ENCODE results near the gene MCF2L.
"Not testable (repeated sequence)": the region's sequence is repeated elsewhere in the genome, so short reads cannot be mapped to it uniquely, and the experiment has no call there.

Gene MCF2L

DNA sequence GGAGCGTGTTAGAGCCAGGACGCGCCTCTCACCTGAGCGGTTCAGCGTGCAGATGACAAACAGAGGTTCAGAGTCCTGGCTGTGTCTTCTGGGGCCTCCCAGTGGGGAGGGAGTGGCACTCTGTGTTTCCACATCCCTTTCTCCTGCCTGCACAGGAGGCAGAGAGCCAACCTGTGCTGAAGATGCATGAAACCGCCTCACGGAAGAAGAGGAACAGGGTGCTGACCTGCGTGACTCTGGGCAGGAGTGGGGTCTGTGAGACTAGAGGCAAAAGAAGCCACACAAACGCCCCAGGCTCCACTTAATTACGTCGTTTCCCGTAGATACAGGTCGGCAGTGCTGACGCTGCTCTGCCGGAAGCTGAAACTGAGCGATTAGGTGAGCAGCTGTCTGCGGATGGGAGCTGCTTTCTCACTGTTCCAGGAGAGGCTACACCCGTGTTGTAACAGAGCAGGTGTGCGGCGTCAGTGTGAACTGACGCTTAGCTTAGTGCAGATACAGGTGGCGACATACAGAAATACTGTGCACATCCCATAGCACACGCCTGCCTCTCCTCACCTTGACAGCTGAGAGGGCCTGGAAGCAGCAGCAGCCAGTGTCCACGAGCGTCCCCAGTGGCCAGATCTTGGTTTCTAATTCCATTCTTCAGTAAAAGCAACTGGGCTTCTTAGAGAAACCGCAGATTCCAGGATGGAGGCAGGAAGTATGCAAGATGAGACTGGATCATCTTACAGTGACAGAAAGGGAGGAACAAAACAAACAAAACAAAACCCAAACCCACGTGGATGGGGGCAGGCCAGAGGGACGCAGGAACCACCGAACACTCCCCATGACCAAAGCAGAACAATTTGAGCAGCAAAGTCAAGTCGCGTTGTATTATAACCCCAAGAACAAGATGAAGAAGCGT lies 37.7 kb upstream of the MCF2L start:
- Histone ChIP-seq H3K9me3 (ENCODE audit: control insufficient read depth in 5 of 5, low read length in 5 of 5) (peaks cover 0 to 4% (median 0%) of the 10 kb centered on the region in 5 donors), H3K9ac (ENCODE audit: low read length in 5 of 5) (no peak overlapping the region), H3K27ac (ENCODE audit: low read depth, low read length) (no peak overlapping the region), H3K27me3 (ENCODE audit: control insufficient read depth in 5 of 5, insufficient read depth in 4 of 5, low read length in 5 of 5) (peaks cover 4 to 41% (median 18%) of the 10 kb centered on the region in 5 donors), H3K4me1 (ENCODE audit: control insufficient read depth in 5 of 5, insufficient read depth in 5 of 5, low read length in 5 of 5) (peaks cover 3 to 24% (median 22%) of the 10 kb centered on the region in 5 donors), H3K36me3 (ENCODE audit: control insufficient read depth in 5 of 5, insufficient read depth in 5 of 5, low read length in 5 of 5) (no peaks in the 10 kb centered on the region), H3K4me3 (ENCODE audit: low read depth in 1 of 5, low read length in 5 of 5) (no peak overlapping the region)

DNA sequence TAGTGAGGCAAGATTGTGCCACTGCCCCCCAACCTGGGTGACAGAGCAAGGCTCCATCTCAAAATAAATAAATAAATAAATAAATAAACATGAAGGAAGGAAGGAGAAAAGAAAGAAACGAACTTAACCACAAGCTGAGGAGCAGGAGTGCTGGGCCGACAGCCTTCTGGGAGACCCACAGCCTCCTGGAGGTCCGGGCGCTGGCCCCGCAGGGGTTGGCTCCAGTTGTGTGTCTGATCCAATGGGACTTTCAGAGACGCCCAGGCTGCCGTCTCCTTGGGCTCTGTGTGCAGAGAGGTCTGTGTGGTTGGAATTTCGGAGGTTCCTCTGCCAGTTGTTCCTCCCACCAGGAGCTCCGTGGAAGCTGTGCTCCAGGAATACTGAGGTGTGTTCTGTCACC lies 36.0 kb upstream of the MCF2L start:
- no peak overlapping the region for H3K9ac ChIP-seq (ENCODE audit: low read length in 5 of 5)
- H3K36me3 ChIP-seq (ENCODE audit: control insufficient read depth in 5 of 5, insufficient read depth in 5 of 5, low read length in 5 of 5), result no peaks in the 10 kb centered on the region
- H3K9me3 ChIP-seq (ENCODE audit: control insufficient read depth in 5 of 5, low read length in 5 of 5), result no peaks in the 10 kb centered on the region
- peaks cover 4 to 41% (median 21%) of the 10 kb centered on the region in 5 donors for H3K27me3 ChIP-seq (ENCODE audit: control insufficient read depth in 5 of 5, insufficient read depth in 4 of 5, low read length in 5 of 5)
- H3K4me1 ChIP-seq (ENCODE audit: control insufficient read depth in 5 of 5, insufficient read depth in 5 of 5, low read length in 5 of 5), result peaks cover 3 to 24% (median 13%) of the 10 kb centered on the region in 5 donors
- H3K4me3 ChIP-seq (ENCODE audit: low read depth in 1 of 5, low read length in 5 of 5), result no peak overlapping the region
- H3K27ac ChIP-seq (ENCODE audit: low read depth, low read length), result no peak overlapping the region

DNA sequence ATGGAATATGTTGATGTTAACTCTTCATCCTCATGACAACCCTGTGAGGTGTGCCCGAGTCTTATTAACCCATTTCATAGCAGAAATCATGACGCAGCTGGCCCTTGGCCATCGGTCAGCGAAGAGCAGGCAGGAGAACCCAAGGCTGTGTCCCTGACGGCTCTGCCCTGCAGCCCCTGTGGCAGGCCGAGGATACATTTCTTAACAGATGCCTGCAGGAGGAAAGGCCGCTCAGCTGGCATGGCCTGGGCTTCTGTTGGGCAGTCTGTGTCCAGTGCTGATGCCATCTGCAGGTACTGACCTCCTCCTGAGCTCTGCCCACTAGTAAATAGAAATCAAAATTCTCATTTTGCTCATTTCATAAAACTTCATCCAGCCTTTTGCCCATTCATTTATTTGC lies 35.4 kb upstream of the MCF2L start:
- Histone ChIP-seq H3K27me3 (ENCODE audit: control insufficient read depth in 5 of 5, insufficient read depth in 4 of 5, low read length in 5 of 5) (peaks cover 4 to 37% (median 18%) of the 10 kb centered on the region in 5 donors), H3K36me3 (ENCODE audit: control insufficient read depth in 5 of 5, insufficient read depth in 5 of 5, low read length in 5 of 5) (no peaks in the 10 kb centered on the region), H3K9me3 (ENCODE audit: control insufficient read depth in 5 of 5, low read length in 5 of 5) (no peaks in the 10 kb centered on the region), H3K4me1 (ENCODE audit: control insufficient read depth in 5 of 5, insufficient read depth in 5 of 5, low read length in 5 of 5) (peaks cover 3 to 20% (median 12%) of the 10 kb centered on the region in 5 donors), H3K9ac (ENCODE audit: low read length in 5 of 5) (no peak overlapping the region), H3K4me3 (ENCODE audit: low read depth in 1 of 5, low read length in 5 of 5) (no peak overlapping the region), H3K27ac (ENCODE audit: low read depth, low read length) (no peak overlapping the region)

- H3K4me3 ChIP-seq (ENCODE audit: low read depth in 1 of 5, low read length in 5 of 5), result no peak overlapping the region
- H3K4me1 ChIP-seq (ENCODE audit: control insufficient read depth in 5 of 5, insufficient read depth in 5 of 5, low read length in 5 of 5), result peaks cover 3 to 16% (median 8%) of the 10 kb centered on the region in 5 donors
- no peaks in the 10 kb centered on the region for H3K9me3 ChIP-seq (ENCODE audit: control insufficient read depth in 5 of 5, low read length in 5 of 5)
- no peak overlapping the region for H3K27ac ChIP-seq (ENCODE audit: low read depth, low read length)
- peaks cover 4 to 33% (median 17%) of the 10 kb centered on the region in 5 donors for H3K27me3 ChIP-seq (ENCODE audit: control insufficient read depth in 5 of 5, insufficient read depth in 4 of 5, low read length in 5 of 5)
- no peak overlapping the region for H3K9ac ChIP-seq (ENCODE audit: low read length in 5 of 5)
- H3K36me3 ChIP-seq (ENCODE audit: control insufficient read depth in 5 of 5, insufficient read depth in 5 of 5, low read length in 5 of 5), result no peaks in the 10 kb centered on the region
Observed at GRCh38 chr13:112934078-112934477, 34.9 kb upstream of the MCF2L start.

- Histone ChIP-seq H3K27me3 (ENCODE audit: control insufficient read depth in 5 of 5, insufficient read depth in 4 of 5, low read length in 5 of 5) (peaks cover 3 to 17% (median 11%) of the 10 kb centered on the region in 5 donors), H3K4me1 (ENCODE audit: control insufficient read depth in 5 of 5, insufficient read depth in 5 of 5, low read length in 5 of 5) (peaks cover 3 to 11% (median 9%) of the 10 kb centered on the region in 5 donors), H3K9me3 (ENCODE audit: control insufficient read depth in 5 of 5, low read length in 5 of 5) (no peaks in the 10 kb centered on the region), H3K27ac (ENCODE audit: low read depth, low read length) (no peak overlapping the region), H3K9ac (ENCODE audit: low read length in 5 of 5) (no peak overlapping the region), H3K4me3 (ENCODE audit: low read depth in 1 of 5, low read length in 5 of 5) (no peak overlapping the region), H3K36me3 (ENCODE audit: control insufficient read depth in 5 of 5, insufficient read depth in 5 of 5, low read length in 5 of 5) (no peaks in the 10 kb centered on the region)
Observed at GRCh38 chr13:112938680-112939079, 30.3 kb upstream of the MCF2L start.

DNA sequence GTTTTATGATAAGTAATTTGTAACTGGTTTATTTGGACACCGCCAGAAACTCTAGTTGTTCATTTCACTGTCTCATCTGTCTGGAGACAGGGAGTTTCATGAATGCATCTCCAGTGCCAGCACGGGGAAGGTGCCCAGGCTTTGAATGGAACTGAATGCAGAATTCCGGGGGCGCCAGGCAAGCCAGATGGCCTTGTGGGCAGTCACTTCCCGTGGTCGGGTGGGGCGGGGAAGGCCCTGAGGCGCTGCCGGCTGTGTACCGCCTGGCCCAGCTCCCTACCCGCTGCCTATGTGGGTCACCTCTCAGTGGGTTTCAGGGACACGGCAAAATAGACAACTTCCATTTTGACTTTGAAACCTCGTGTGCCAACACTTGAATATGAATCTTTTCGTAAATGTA lies 28.8 kb upstream of the MCF2L start:
- H3K27ac ChIP-seq (ENCODE audit: low read depth, low read length), result no peak overlapping the region

DNA sequence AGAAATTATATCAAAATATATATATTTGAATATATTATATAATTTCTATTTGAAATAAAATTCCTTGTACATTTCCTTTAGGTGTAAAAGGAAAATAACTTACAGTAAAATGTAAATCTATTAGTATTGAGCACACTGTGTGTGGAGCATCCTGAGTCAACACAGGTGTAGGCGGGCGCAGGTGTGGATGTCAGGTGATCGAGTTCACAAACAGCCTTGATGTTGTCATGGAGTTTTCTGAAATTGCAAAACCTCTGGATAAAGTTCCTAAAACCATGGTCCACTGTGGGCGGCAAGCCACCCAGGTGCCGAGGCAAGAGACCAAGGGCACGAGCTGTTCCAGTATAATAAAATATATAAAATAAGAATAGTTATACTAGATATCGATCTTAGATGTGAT lies 27.7 kb upstream of the MCF2L start:
- Histone ChIP-seq H3K4me1 (ENCODE audit: control insufficient read depth in 5 of 5, insufficient read depth in 5 of 5, low read length in 5 of 5) (peaks cover 3 to 16% (median 13%) of the 10 kb centered on the region in 5 donors), H3K27me3 (ENCODE audit: control insufficient read depth in 5 of 5, insufficient read depth in 4 of 5, low read length in 5 of 5) (peaks cover 0 to 13% (median 6%) of the 10 kb centered on the region in 5 donors), H3K9ac (ENCODE audit: low read length in 5 of 5) (no peak overlapping the region), H3K9me3 (ENCODE audit: control insufficient read depth in 5 of 5, low read length in 5 of 5) (no peaks in the 10 kb centered on the region), H3K27ac (ENCODE audit: low read depth, low read length) (no peak overlapping the region), H3K4me3 (ENCODE audit: low read depth in 1 of 5, low read length in 5 of 5) (no peak overlapping the region), H3K36me3 (ENCODE audit: control insufficient read depth in 5 of 5, insufficient read depth in 5 of 5, low read length in 5 of 5) (no peaks in the 10 kb centered on the region)

More for the DNA sequence above, 28.8 kb upstream of the MCF2L start:
- H3K4me3 ChIP-seq (ENCODE audit: low read depth in 1 of 5, low read length in 5 of 5), result no peak overlapping the region
- H3K4me1 ChIP-seq (ENCODE audit: control insufficient read depth in 5 of 5, insufficient read depth in 5 of 5, low read length in 5 of 5), result peaks cover 3 to 16% (median 13%) of the 10 kb centered on the region in 5 donors
- peaks cover 0 to 17% (median 5%) of the 10 kb centered on the region in 5 donors for H3K27me3 ChIP-seq (ENCODE audit: control insufficient read depth in 5 of 5, insufficient read depth in 4 of 5, low read length in 5 of 5)
- no peaks in the 10 kb centered on the region for H3K9me3 ChIP-seq (ENCODE audit: control insufficient read depth in 5 of 5, low read length in 5 of 5)
- no peak overlapping the region for H3K9ac ChIP-seq (ENCODE audit: low read length in 5 of 5)
- no peaks in the 10 kb centered on the region for H3K36me3 ChIP-seq (ENCODE audit: control insufficient read depth in 5 of 5, insufficient read depth in 5 of 5, low read length in 5 of 5)

DNA sequence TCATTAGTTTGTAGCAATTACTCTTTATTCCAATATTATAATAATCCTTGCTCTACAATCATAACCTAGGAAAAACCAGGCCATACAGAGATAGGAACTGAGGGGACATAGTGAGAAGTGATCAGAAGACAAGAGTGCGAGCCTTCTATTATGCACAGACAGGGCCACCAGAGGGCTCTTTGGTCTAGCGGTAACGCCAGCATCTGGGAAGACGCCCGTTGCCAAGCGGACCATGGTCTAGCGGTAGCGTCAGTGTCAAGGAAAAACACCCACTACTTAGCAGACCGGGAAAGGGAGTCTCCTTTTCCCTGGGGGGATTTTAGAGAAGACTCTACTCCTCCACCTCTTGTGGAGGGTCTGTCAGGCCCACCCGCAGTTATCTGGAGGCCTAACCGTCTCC lies 27.2 kb upstream of the MCF2L start:
- not testable (repeated sequence) for H3K9ac ChIP-seq (ENCODE audit: low read length in 5 of 5); H3K27ac ChIP-seq (ENCODE audit: low read depth, low read length); H3K9me3 ChIP-seq (ENCODE audit: control insufficient read depth in 5 of 5, low read length in 5 of 5); H3K4me3 ChIP-seq (ENCODE audit: low read depth in 1 of 5, low read length in 5 of 5); H3K36me3 ChIP-seq (ENCODE audit: control insufficient read depth in 5 of 5, insufficient read depth in 5 of 5, low read length in 5 of 5)
- Histone ChIP-seq H3K27me3 (ENCODE audit: control insufficient read depth in 5 of 5, insufficient read depth in 4 of 5, low read length in 5 of 5) (peaks cover 0 to 13% (median 6%) of the 10 kb centered on the region in 5 donors), H3K4me1 (ENCODE audit: control insufficient read depth in 5 of 5, insufficient read depth in 5 of 5, low read length in 5 of 5) (peaks cover 3 to 16% (median 13%) of the 10 kb centered on the region in 5 donors)

DNA sequence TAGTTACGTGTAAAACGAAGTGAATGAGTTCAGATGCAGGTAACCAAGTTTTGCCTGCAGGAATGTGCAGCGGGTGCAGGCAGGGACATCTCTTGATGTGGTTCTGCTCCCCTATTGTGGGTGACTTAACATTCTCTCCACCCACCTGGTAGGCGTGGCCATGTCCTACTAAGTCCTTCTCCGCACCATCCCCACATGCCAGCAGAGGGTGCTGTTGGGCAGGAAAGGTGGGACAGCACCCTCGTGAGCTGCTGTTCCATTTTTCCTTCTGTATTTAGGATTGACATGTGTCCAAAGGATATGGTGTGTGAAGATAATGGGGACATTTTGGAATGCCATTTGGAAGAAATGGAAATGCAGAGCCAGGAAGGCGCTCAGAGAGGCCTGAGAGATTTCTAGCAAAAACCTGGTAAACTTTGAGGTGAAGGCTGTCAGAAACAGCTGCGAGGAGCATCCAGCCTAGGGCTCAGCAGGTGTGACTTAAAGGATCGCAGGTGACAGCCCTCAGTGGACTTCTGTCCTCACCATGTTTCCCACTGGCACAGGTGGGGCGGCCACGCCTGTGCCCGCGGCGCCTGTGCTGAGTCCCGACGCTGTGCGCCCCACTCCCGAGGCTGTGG lies 26.2 kb upstream of the MCF2L start:
- peak overlapping the region; percentile 16 for H3K27ac ChIP-seq (ENCODE audit: low read depth, low read length)
- H3K36me3 ChIP-seq (ENCODE audit: control insufficient read depth in 5 of 5, insufficient read depth in 5 of 5, low read length in 5 of 5), result no peaks in the 10 kb centered on the region
- no peaks in the 10 kb centered on the region for H3K9me3 ChIP-seq (ENCODE audit: control insufficient read depth in 5 of 5, low read length in 5 of 5)
- H3K4me3 ChIP-seq (ENCODE audit: low read depth in 1 of 5, low read length in 5 of 5), result peak overlapping the region; percentile 56 to 68 (median 63)
- H3K4me1 ChIP-seq (ENCODE audit: control insufficient read depth in 5 of 5, insufficient read depth in 5 of 5, low read length in 5 of 5), result peaks cover 3 to 16% (median 13%) of the 10 kb centered on the region in 5 donors
- peak overlapping the region in 1 of 5 donors; percentile 55 for H3K9ac ChIP-seq (ENCODE audit: low read length in 5 of 5)
- peaks cover 2 to 11% (median 6%) of the 10 kb centered on the region in 5 donors for H3K27me3 ChIP-seq (ENCODE audit: control insufficient read depth in 5 of 5, insufficient read depth in 4 of 5, low read length in 5 of 5)

Measured in subcutaneous abdominal adipose tissue (tissue), 5 donors.